ENCODE results near the gene PSMD1.

DNA sequence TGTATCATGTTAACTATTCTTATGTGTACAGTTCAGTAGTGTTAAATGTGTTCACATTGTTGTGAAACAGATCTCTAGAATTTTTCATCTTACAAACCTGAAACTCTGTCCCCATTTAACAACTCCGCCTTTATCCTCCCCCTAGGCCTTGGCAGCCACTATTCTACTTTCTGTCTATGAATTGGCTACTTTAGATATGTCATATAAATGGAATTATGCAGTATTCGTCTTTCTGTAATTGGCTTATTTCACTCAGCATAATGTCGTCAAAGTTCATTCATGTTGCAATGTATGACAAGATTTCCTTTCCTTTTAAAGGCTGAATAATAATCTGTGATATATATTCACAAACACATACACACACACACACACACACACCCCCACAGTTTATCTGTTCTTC is 154.1 kb downstream of the PSMD1 start:
- TF ChIP-seq REST (IDR thresholded peaks at IDR 0.05; ENCODE audit: insufficient read depth in 1 of 2, low read depth in 2 of 2, low read length in 2 of 2) (no peak), POLR2AphosphoS5 (IDR thresholded peaks at IDR 0.05; ENCODE audit: low read depth, low read length) (no peak), TAF1 (IDR thresholded peaks at IDR 0.05; ENCODE audit: borderline replicate concordance, insufficient read depth, low read length) (no peak)

Measured in PFSK-1 (cell line).